GM12878 (cell line): ENCODE measurements around the gene MATN4. TPM values are rescaled to one million over a fixed set of nuclear protein-coding genes. Genes with fewer than 3 reads are reported as not detected.

Source experiments
- ATAC-seq: fragments of 200-7000 bp; cut with Tn5 transposase; 3 replicates; pipeline ENCODE4 v1.9.1; 2020; ENCODE audit warnings: mild to moderate bottlenecking, moderate library complexity
- BruUV-seq: library from RNA; stranded (reverse); fragments of 400-500 nt; replicated peaks from 2 replicates; lab custom pipeline; 2021; lab: Mats Ljungman, UMichigan
- CTCF ChIA-PET: fragments of 300-600 bp; sonication (Branson Sonifier 250); formaldehyde crosslinking; extraction: SDS; loops from one replicate; lab custom pipeline; 2021; ENCODE audit warnings: inconsistent platforms; lab: Yijun Ruan, JAX
- POLR2A ChIA-PET: fragments of 350-600 bp; formaldehyde crosslinking; extraction: SDS; loops from one replicate; lab custom pipeline; 2021; ENCODE audit warnings: inconsistent platforms; lab: Charles Lee
- RAD21 ChIA-PET: fragments of 300-600 bp; sonication (Branson Sonifier 250); formaldehyde crosslinking; loops from one replicate; lab custom pipeline; 2023; ENCODE audit warnings: antibody characterized with exemption; ENCODE audit not compliant: unreplicated experiment; lab: Charles Lee
- SMC1A ChIA-PET: fragments of 300-600 bp; sonication (Branson Sonifier 250); formaldehyde crosslinking; loops from one replicate; lab custom pipeline; 2023; ENCODE audit not compliant: unreplicated experiment, uncharacterized antibody; lab: Charles Lee
- DNase-seq: peaks from one replicate; pipeline ENCODE4 v3.0.0-alpha.2; 2011; ENCODE audit warnings: low read depth, low spot score
- FAIRE-seq: peaks from 3 replicates; lab custom pipeline; 2011; peaks lifted over from hg19 to GRCh38; lab: Jason Lieb, UNC
- H2AFZ ChIP-seq: 2 replicates; pipeline ENCODE4 v1.6.0; 2011; ENCODE audit warnings: low read depth, low read length, control low read depth; ENCODE audit not compliant: control insufficient read depth
- H3K27ac ChIP-seq: 2 replicates; pipeline ENCODE4 v1.5.1; 2011; ENCODE audit warnings: control low read depth; ENCODE audit not compliant: control insufficient read depth, insufficient read depth
- H3K27me3 ChIP-seq, 2 experiments: replicated peaks in 1 of 2; 2 replicates each; pipeline versions ENCODE4 v1.6.0 to v1.6.1; 2011; ENCODE audit warnings: low read length in 1 of 2; ENCODE audit not compliant: control insufficient read depth in 2 of 2, insufficient read depth in 2 of 2
- H3K36me3 ChIP-seq, 2 experiments: 2 replicates each; pipeline ENCODE4 v1.5.1; 2011; ENCODE audit warnings: low read length in 1 of 2; ENCODE audit not compliant: control insufficient read depth in 2 of 2, insufficient read depth in 2 of 2
- H3K4me1 ChIP-seq: 2 replicates; pipeline ENCODE4 v1.6.1; 2011; ENCODE audit warnings: mild to moderate bottlenecking, low read length, moderate library complexity, mixed read lengths; ENCODE audit not compliant: control insufficient read depth, insufficient read depth
- H3K4me2 ChIP-seq: 2 replicates; pipeline ENCODE4 v1.6.0; 2011; ENCODE audit warnings: control low read depth; ENCODE audit not compliant: control insufficient read depth, insufficient read depth
- H3K4me3 ChIP-seq: fragments of 200-600 bp; sonication (generic); 2 replicates; pipeline ENCODE4 v1.5.1; 2016
- H3K79me2 ChIP-seq: 2 replicates; pipeline ENCODE4 v1.6.0; 2011; ENCODE audit warnings: low read length; ENCODE audit not compliant: control insufficient read depth, insufficient read depth
- H3K9ac ChIP-seq: 2 replicates; pipeline ENCODE4 v1.8.0; 2011; ENCODE audit warnings: low read length, control low read depth, mixed read lengths; ENCODE audit not compliant: control insufficient read depth, insufficient read depth
- H3K9me3 ChIP-seq: replicated peaks from 3 replicates; pipeline ENCODE4 v1.5.1; 2011; ENCODE audit warnings: mild to moderate bottlenecking, low read length; ENCODE audit not compliant: control insufficient read depth, insufficient read depth
- H4K20me1 ChIP-seq: 2 replicates; pipeline ENCODE4 v1.6.0; 2011; ENCODE audit not compliant: control insufficient read depth, insufficient read depth
- CBFB ChIP-seq: IDR thresholded peaks from 2 replicates; pipeline ENCODE4 v1.6.1; 2016; ENCODE audit warnings: antibody characterized with exemption, low read depth
- ELK1 ChIP-seq: IDR thresholded peaks from 2 replicates; pipeline ENCODE4 v1.6.1; 2012; ENCODE audit warnings: low read depth, low read length, improper control_type of control experiment
- EP300 ChIP-seq, 2 experiments: fragments of 150-350 bp in 1 of 2; IDR thresholded peaks; 2 replicates each; pipeline ENCODE4 v1.6.1; 2011 to 2012; ENCODE audit warnings: low read depth in 2 of 2, low read length in 2 of 2, borderline replicate concordance in 1 of 2, improper control_type of control experiment in 1 of 2, inconsistent platforms in 1 of 2; ENCODE audit not compliant: control insufficient read depth in 1 of 2
- FOXM1 ChIP-seq: IDR thresholded peaks from 2 replicates; pipeline ENCODE4 v1.6.1; 2012; ENCODE audit warnings: low read depth, mild to moderate bottlenecking, inconsistent platforms, low read length, moderate library complexity
- MEF2B ChIP-seq: fragments of 450-650 bp; IDR thresholded peaks from 2 replicates; pipeline ENCODE4 v1.6.1; 2018; ENCODE audit warnings: mild to moderate bottlenecking, moderate library complexity; ENCODE audit not compliant: partially characterized antibody, poor library complexity, severe bottlenecking
- PBX3 ChIP-seq: IDR thresholded peaks from 2 replicates; pipeline ENCODE4 v1.6.1; 2011; ENCODE audit warnings: mild to moderate bottlenecking, low read depth, low read length, moderate library complexity; ENCODE audit not compliant: insufficient replicate concordance
- RELA ChIP-seq: fragments of 450-650 bp; IDR thresholded peaks from 2 replicates; pipeline ENCODE4 v1.8.0; 2014; ENCODE audit warnings: borderline replicate concordance; ENCODE audit not compliant: partially characterized antibody
- SMC3 ChIP-seq: IDR thresholded peaks from 2 replicates; pipeline ENCODE4 v1.6.1; 2011; ENCODE audit warnings: low read length, improper control_type of control experiment, borderline replicate concordance
- SPI1 ChIP-seq: IDR thresholded peaks from 2 replicates; pipeline ENCODE4 v1.6.1; 2011; ENCODE audit warnings: low read depth, mild to moderate bottlenecking, low read length, moderate library complexity, borderline replicate concordance; ENCODE audit not compliant: insufficient read depth
- SRF ChIP-seq, 2 experiments: IDR thresholded peaks; 2 replicates each; pipeline ENCODE4 v1.6.1; 2011; ENCODE audit warnings: low read depth in 2 of 2, low read length in 2 of 2, mild to moderate bottlenecking in 1 of 2, moderate library complexity in 1 of 2
- STAT3 ChIP-seq: IDR thresholded peaks from 2 replicates; pipeline ENCODE4 v1.6.1; 2011; ENCODE audit warnings: low read depth, low read length, improper control_type of control experiment
- ZBTB11 ChIP-seq: fragments of 450-650 bp; formaldehyde crosslinking; IDR thresholded peaks from 2 replicates; pipeline ENCODE4 v1.5.0; 2022; ENCODE audit warnings: mild to moderate bottlenecking, missing genetic modification characterization
- ZBTB40 ChIP-seq: fragments of 450-650 bp; IDR thresholded peaks from 2 replicates; pipeline ENCODE4 v1.6.1; 2016; ENCODE audit warnings: mild to moderate bottlenecking, moderate library complexity, borderline replicate concordance
- ZNF24 ChIP-seq: fragments of 450-650 bp; IDR thresholded peaks from 2 replicates; pipeline ENCODE4 v1.6.1; 2017; ENCODE audit warnings: antibody characterized with exemption, mild to moderate bottlenecking
- WGBS: methylation state at CpG from one replicate; pipeline ENCODE4 v1.1.6; 2016; ENCODE audit warnings: low lambda C conversion rate; ENCODE audit not compliant: insufficient replicate concordance, insufficient coverage; ENCODE audit errors: missing lambda C conversion rate; 5-methylcytosine and 5-hydroxymethylcytosine counted together
- in situ Hi-C: fragments of 300-500 bp; cut with MboI; formaldehyde crosslinking; loops from 9 replicates; pipeline ENCODE4 v1.14.3; 2018; ENCODE audit warnings: mixed read lengths
- intact Hi-C: fragments of 100-400 bp; cut with micrococcal nuclease; formaldehyde crosslinking; loops from one replicate; pipeline ENCODE4 v1.14.2; 2022; ENCODE audit not compliant: unreplicated experiment
- polyA plus RNA-seq, 11 experiments: library from polyadenylated mRNA; depleted of rRNA in 4 of 11; unstranded in 6 of 11; stranded (reverse) in 5 of 11; fragments of >200 nt; fragmentation: Nextera tagmentation in 4 of 11; fragmentation: Illumina TruSeq in 1 of 11; extraction: Ambion mirVana in 4 of 11; extraction: Trizol in 1 of 11; gene quantifications; 1 replicate in 1 of 11; 2 replicates in 10 of 11; pipeline versions ENCODE4 v1.2.1 to v1.2.3, GENCODE V29; 2011 to 2016; ENCODE audit warnings: inconsistent platforms in 2 of 11, missing spikeins in 2 of 11, low read depth in 1 of 11
- total RNA-seq, 4 experiments: library from RNA; depleted of rRNA in 3 of 4; stranded (reverse); fragments of >200 nt in 3 of 4; fragmentation: Illumina TruSeq in 1 of 4; extraction: Trizol in 1 of 4; gene quantifications; 2 replicates each; pipeline versions ENCODE4 v1.2.1 to v1.2.3, GENCODE V29; 2013 to 2021

The MATN4 gene
- total and polyA plus RNA-seq, 10 of the 15 experiments (the other 5 are each of a cell fraction or from before 2014, with no cell fraction given): 0.10 to 0.15 TPM; not detected in 8

- H3K27ac ChIP-seq: no peak overlapping the region
- in situ Hi-C loops: no loop called here
- peaks cover 4% of the 10 kb centered on the region in 2 experiments for H3K27me3 ChIP-seq
- no peaks in the 10 kb centered on the region for H4K20me1 ChIP-seq
- no peak for DNase-seq
- ChIA-PET POLR2A (no interaction called here), CTCF (interaction anchor here (4.4 kb wide), 1 partner anchor 193 kb away, joined by 30 read pairs; no protein-coding TSS in a partner anchor), SMC1A (no interaction called here), RAD21 (no interaction called here)
- no peaks in the 10 kb centered on the region for H3K4me1 ChIP-seq
- 22% methylated on average over 5 of the region's 5 CpGs for WGBS
- no peak overlapping the region for H2AFZ ChIP-seq
- H3K9me3 ChIP-seq: no peaks in the 10 kb centered on the region
- no peak overlapping the region for H3K4me3 ChIP-seq
- H3K4me2 ChIP-seq: no peak overlapping the region
- BruUV-seq: no TSS peak
- no peaks in the 10 kb centered on the region for H3K36me3 ChIP-seq
- no peak for ATAC-seq
- H3K9ac ChIP-seq: no peak overlapping the region
- intact Hi-C loops: no loop called here
- no peaks in the 10 kb centered on the region for H3K79me2 ChIP-seq
- FAIRE-seq: no peak
- TF ChIP-seq SPI1 (no peak), ELK1 (no peak), FOXM1 (no peak), EP300 (IDR thresholded peaks at IDR 0.05; ENCODE audit: borderline replicate concordance in 1 of 2, control insufficient read depth in 1 of 2, low read depth in 2 of 2, low read length in 2 of 2) (no peak), MEF2B (no peak), CBFB (no peak), STAT3 (no peak), ZNF24 (no peak), RELA (no peak), PBX3 (no peak), SMC3 (no peak), SRF (IDR thresholded peaks at IDR 0.05; ENCODE audit: low read depth in 2 of 2, low read length in 2 of 2) (no peak), ZBTB11 (CRISPR knock-in tag) (no peak), ZBTB40 (no peak)
Measured at GRCh38 chr20:45288860-45289259, 19.2 kb downstream of the MATN4 start.
